ENCODE results near the gene RPLP2. TPM values are rescaled to one million over a fixed set of nuclear protein-coding genes. Genes with fewer than 3 reads are reported as not detected.

Gene RPLP2
- total and polyA plus RNA-seq, 2 donors (not counting 1 experiment from before 2014, with no cell fraction given) = 525 to 3,947 TPM

DNA sequence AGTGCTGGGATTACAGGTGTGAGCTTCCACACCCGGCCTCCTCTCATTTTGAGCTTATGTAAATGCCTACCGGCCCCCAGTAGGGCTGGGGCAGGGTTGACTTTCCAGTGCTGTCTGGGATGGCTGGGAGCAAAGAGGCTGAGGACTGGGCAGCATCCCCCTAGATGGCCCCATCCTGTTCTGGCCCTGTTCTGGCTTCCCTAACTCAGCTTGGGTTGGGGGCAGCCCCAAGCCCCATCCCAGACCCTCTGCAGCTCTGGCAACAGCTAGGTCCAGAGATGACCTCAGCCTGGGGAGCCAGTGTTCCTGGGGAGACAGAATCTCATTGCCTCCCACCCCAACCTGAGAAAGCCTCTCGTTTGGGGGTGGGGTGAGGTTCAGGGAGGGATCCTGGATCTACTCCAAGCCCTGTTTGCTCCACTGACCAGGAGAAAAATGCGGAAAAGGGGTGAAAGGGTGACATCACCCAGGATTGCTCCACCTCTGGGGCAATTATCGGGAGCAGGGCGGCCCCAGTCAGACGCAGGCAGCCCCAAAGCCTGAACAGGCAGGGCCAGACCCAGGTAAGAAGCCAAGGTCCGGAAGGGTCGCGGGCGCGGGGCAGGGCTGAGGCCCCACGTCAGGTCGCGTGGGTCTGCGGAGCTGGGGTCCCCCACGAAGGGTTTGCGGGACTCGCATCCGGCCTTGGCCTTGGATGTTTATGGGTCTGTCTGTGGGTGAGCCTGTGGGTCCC is 8.8 kb downstream of the RPLP2 start, which contains the start of gene PNPLA2:
Gene PNPLA2, plus strand, starts transcription at position 519 of the 733 bp plus-strand sequence. CDS start 805 bp downstream, outside the sequence.
- Histone ChIP-seq H3K27me3 (replicated peaks in 1 of 4; ENCODE audit: control extremely low read depth in 1 of 4, control insufficient read depth in 3 of 4, insufficient read depth in 4 of 4, low read length in 3 of 4) (no peaks in the 10 kb centered on the region), H3K36me3 (replicated peaks in 1 of 2; ENCODE audit: control extremely low read depth in 1 of 2, control insufficient read depth in 1 of 2, extremely low read depth in 1 of 2, insufficient read depth in 2 of 2, low read length in 1 of 2) (peaks cover 0 to 23% of the 10 kb centered on the region in 2 experiments), H3K79me2 (ENCODE audit: control insufficient read depth, insufficient read depth, low read length) (peaks cover 24% of the 10 kb centered on the region), H3K27ac (ENCODE audit: low read length in 2 of 2) (peak within 1 kb of the TSS; percentile 68 to 91), H3K9ac (ENCODE audit: low read length) (peak within 1 kb of the TSS; percentile 91), H3K4me2 (replicated peaks; ENCODE audit: low read depth, low read length, poor library complexity, severe bottlenecking) (peak within 1 kb of the TSS; percentile 90), H2AFZ (ENCODE audit: insufficient read depth, low read depth, low read length, poor library complexity, severe bottlenecking) (peak within 1 kb of the TSS; percentile 87), H3K4me3 (ENCODE audit: control extremely low read depth in 1 of 5, extremely low read depth in 1 of 5, insufficient read depth in 1 of 5, low read depth in 2 of 5, low read length in 4 of 5) (peak within 1 kb of the TSS in 4 of 5 experiments; percentile 58 to 82 (median 77)), H3K4me1 (ENCODE audit: control insufficient read depth in 2 of 2, insufficient read depth in 2 of 2, low read length in 2 of 2) (peaks cover 16 to 26% of the 10 kb centered on the region in 2 donors), H3K9me3 (ENCODE audit: control extremely low read depth in 1 of 3, control insufficient read depth in 2 of 3, insufficient read depth in 1 of 3, low read length in 2 of 3) (no peaks in the 10 kb centered on the region), H4K20me1 (ENCODE audit: control insufficient read depth, insufficient read depth, low read length, poor library complexity, severe bottlenecking) (peaks cover 39% of the 10 kb centered on the region)
- intact Hi-C loops (cut with micrococcal nuclease) = loop anchor here (1.0 kb wide), 3 partner anchors 9 to 20 kb away; partner anchors contain the start of genes PIDD1, RPLP2 and SLC25A22
- TF ChIP-seq, protein P1, sequence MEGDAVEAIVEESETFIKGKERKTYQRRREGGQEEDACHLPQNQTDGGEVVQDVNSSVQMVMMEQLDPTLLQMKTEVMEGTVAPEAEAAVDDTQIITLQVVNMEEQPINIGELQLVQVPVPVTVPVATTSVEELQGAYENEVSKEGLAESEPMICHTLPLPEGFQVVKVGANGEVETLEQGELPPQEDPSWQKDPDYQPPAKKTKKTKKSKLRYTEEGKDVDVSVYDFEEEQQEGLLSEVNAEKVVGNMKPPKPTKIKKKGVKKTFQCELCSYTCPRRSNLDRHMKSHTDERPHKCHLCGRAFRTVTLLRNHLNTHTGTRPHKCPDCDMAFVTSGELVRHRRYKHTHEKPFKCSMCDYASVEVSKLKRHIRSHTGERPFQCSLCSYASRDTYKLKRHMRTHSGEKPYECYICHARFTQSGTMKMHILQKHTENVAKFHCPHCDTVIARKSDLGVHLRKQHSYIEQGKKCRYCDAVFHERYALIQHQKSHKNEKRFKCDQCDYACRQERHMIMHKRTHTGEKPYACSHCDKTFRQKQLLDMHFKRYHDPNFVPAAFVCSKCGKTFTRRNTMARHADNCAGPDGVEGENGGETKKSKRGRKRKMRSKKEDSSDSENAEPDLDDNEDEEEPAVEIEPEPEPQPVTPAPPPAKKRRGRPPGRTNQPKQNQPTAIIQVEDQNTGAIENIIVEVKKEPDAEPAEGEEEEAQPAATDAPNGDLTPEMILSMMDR (IDR thresholded peaks at IDR 0.05) = no peak
- TF ChIP-seq EZH2 (IDR thresholded peaks at IDR 0.05; ENCODE audit: borderline replicate concordance, insufficient read depth, low read depth, low read length, poor library complexity, severe bottlenecking) = no peak
- CTCF ChIA-PET = interaction anchor here (0.6 to 2.8 kb wide), 4 partner anchors 8 to 96 kb away, joined by 3 to 14 read pairs (median 4); partner anchors contain the start of gene RPLP2
- POLR2A ChIA-PET = interaction anchor here (0.5 to 3.7 kb wide), 12 partner anchors 9 to 1564 kb away, joined by 3 to 57 read pairs (median 4); partner anchors contain the start of genes BET1L, CD151, CRACR2B and GATD1
- no peaks in the 10 kb centered on the region for H3K27me3 Mint-ChIP-seq
- no peaks in the 10 kb centered on the region for H3K9me3 Mint-ChIP-seq (ENCODE audit: insufficient read depth)
- 39% methylated on average over 19 of the region's 20 CpGs for WGBS (ENCODE audit: insufficient coverage)
- ATAC-seq (ENCODE audit: low read depth) = no peak
- H3K4me3 Mint-ChIP-seq = peak within 1 kb of the TSS; percentile 92
- H3K27ac Mint-ChIP-seq = peak within 1 kb of the TSS; percentile 91
- no peak for DNase-seq
- peaks cover 20% of the 10 kb centered on the region for H3K4me1 Mint-ChIP-seq
